Muscle of back (tissue), 11 donors: ENCODE measurements around the gene FHIT. TPM values are rescaled to one million over a fixed set of nuclear protein-coding genes. Genes with fewer than 3 reads are reported as not detected.
A peak's percentile ranks its signal among the peaks of the same experiment; 100 is the strongest.

Experiments used
- DNase-seq, 3 donors: peaks; one replicate each; pipeline versions ENCODE4 v3.0.0 to v3.0.0-alpha.2; 2013
- polyA plus RNA-seq, 10 donors: library from polyadenylated mRNA; unstranded; fragments of 120-200 nt; gene quantifications; one replicate each; pipeline ENCODE4 v1.2.1, GENCODE V29; 2013; ENCODE audit not compliant: insufficient read length in 10 of 10

Gene FHIT
- polyA plus RNA-seq, 10 donors = 4.2 to 8.0 (median 5.8) TPM

- no peak for DNase-seq
These were observed 833.7 kb downstream of the FHIT start for GRCh38 chr3:60417576-60417975.

GRCh38 chr3:60414011-60414410 is 837.2 kb downstream of the FHIT start:
- no peak for DNase-seq

- no peak for DNase-seq
These were observed 837.7 kb downstream of the FHIT start for GRCh38 chr3:60413551-60413950.

- DNase-seq = no peak
These were observed 847.4 kb downstream of the FHIT start for GRCh38 chr3:60403866-60404265.

- no peak for DNase-seq
These were observed 848.3 kb downstream of the FHIT start for GRCh38 chr3:60402931-60403330.

GRCh38 chr3:60399861-60400845 is 851.1 kb downstream of the FHIT start:
- no peak for DNase-seq

- DNase-seq = no peak
These were observed 852.0 kb downstream of the FHIT start for GRCh38 chr3:60399292-60399691.

GRCh38 chr3:60395173-60395762 is 856.0 kb downstream of the FHIT start:
- no peak for DNase-seq

- no peak for DNase-seq
These were observed 857.3 kb downstream of the FHIT start for GRCh38 chr3:60393946-60394345.

- no peak for DNase-seq
These were observed 858.8 kb downstream of the FHIT start for GRCh38 chr3:60392501-60392900.

GRCh38 chr3:60391292-60391691 is 860.0 kb downstream of the FHIT start:
- DNase-seq = no peak

- DNase-seq = no peak
These were observed 862.5 kb downstream of the FHIT start for GRCh38 chr3:60388731-60389130.

- DNase-seq = no peak
These were observed 864.9 kb downstream of the FHIT start for GRCh38 chr3:60386306-60386705.

- no peak for DNase-seq
These were observed 866.9 kb downstream of the FHIT start for GRCh38 chr3:60384341-60384740.

GRCh38 chr3:60383345-60383744 is 867.9 kb downstream of the FHIT start:
- no peak for DNase-seq

- DNase-seq = no peak
These were observed 884.8 kb downstream of the FHIT start for GRCh38 chr3:60366486-60366885.

GRCh38 chr3:60365360-60365759 is 885.9 kb downstream of the FHIT start:
- peak in 1 of 3 donors; percentile 17 for DNase-seq

GRCh38 chr3:60364475-60364874 is 886.8 kb downstream of the FHIT start:
- DNase-seq = no peak

- no peak for DNase-seq
These were observed 887.4 kb downstream of the FHIT start for GRCh38 chr3:60363817-60364216.

- DNase-seq = no peak
These were observed 895.4 kb downstream of the FHIT start for GRCh38 chr3:60355825-60356224.

GRCh38 chr3:60351481-60351880 is 899.8 kb downstream of the FHIT start:
- DNase-seq = no peak

GRCh38 chr3:60344340-60344739 is 906.9 kb downstream of the FHIT start:
- no peak for DNase-seq

GRCh38 chr3:60343831-60344230 is 907.4 kb downstream of the FHIT start:
- DNase-seq = no peak
